ENCODE data around the gene ABLIM2. TPM values are rescaled to one million over a fixed set of nuclear protein-coding genes. Genes with fewer than 3 reads are reported as not detected.

ABLIM2 gene
- total and polyA plus RNA-seq, 2 experiments from 2014 or later: 4.9 to 5.8 TPM

GRCh38 chr4:7939377-7940108 is 219.1 kb downstream of the ABLIM2 start, which contains the start of gene AFAP1:
AFAP1 (minus strand) TSS chr4:7939861; CDS start chr4:7872078, 67,783 bp downstream.
- Histone ChIP-seq H3K27ac (peak within 1 kb of the TSS; percentile 84), H3K36me3 (no peaks in the 10 kb centered on the region), H3K27me3 (no peaks in the 10 kb centered on the region), H3K4me3 (peak within 1 kb of the TSS; percentile 97), H3K9me3 (ENCODE audit: low read depth) (no peaks in the 10 kb centered on the region), H3K4me1 (ENCODE audit: low read depth) (peaks cover 16% of the 10 kb centered on the region)
- TF ChIP-seq CTCF (IDR thresholded peaks at IDR 0.05; ENCODE audit: low read depth, low read length): no peak
- DNase-seq (ENCODE audit: low read depth in 1 of 2, low spot score in 1 of 2): peak; percentile 94 to 96

GRCh38 chr4:7938609-7939376 is 219.8 kb downstream of the ABLIM2 start:
- Histone ChIP-seq H3K4me3 (peak overlapping the region; percentile 97), H3K9me3 (ENCODE audit: low read depth) (no peaks in the 10 kb centered on the region), H3K36me3 (no peaks in the 10 kb centered on the region), H3K27me3 (no peaks in the 10 kb centered on the region), H3K4me1 (ENCODE audit: low read depth) (peaks cover 18% of the 10 kb centered on the region), H3K27ac (peak overlapping the region; percentile 84)
- peak; percentile 58 to 68 for DNase-seq (ENCODE audit: low read depth in 1 of 2, low spot score in 1 of 2)
- TF ChIP-seq CTCF (IDR thresholded peaks at IDR 0.05; ENCODE audit: low read depth, low read length): no peak

GRCh38 chr4:7938266-7938608 is 220.4 kb downstream of the ABLIM2 start:
- no peak for TF ChIP-seq CTCF (IDR thresholded peaks at IDR 0.05; ENCODE audit: low read depth, low read length)
- Histone ChIP-seq H3K4me3 (peak overlapping the region; percentile 97), H3K9me3 (ENCODE audit: low read depth) (no peaks in the 10 kb centered on the region), H3K36me3 (no peaks in the 10 kb centered on the region), H3K27me3 (no peaks in the 10 kb centered on the region), H3K27ac (no peak overlapping the region), H3K4me1 (ENCODE audit: low read depth) (peaks cover 18% of the 10 kb centered on the region)
- no peak for DNase-seq (ENCODE audit: low read depth in 1 of 2, low spot score in 1 of 2)

- H3K4me3 ChIP-seq: no peak overlapping the region
- DNase-seq (ENCODE audit: low read depth in 1 of 2, low spot score in 1 of 2): peak in 1 of 2 donors; percentile 44
- no peak for TF ChIP-seq CTCF (IDR thresholded peaks at IDR 0.05; ENCODE audit: low read depth, low read length)
- H3K36me3 ChIP-seq: no peaks in the 10 kb centered on the region
- H3K4me1 ChIP-seq (ENCODE audit: low read depth): peaks cover 18% of the 10 kb centered on the region
- H3K9me3 ChIP-seq (ENCODE audit: low read depth): no peaks in the 10 kb centered on the region
- no peak overlapping the region for H3K27ac ChIP-seq
- no peaks in the 10 kb centered on the region for H3K27me3 ChIP-seq
Measured at GRCh38 chr4:7937006-7937405, 221.6 kb downstream of the ABLIM2 start.

GRCh38 chr4:7933651-7934510 is 224.7 kb downstream of the ABLIM2 start:
- no peak for TF ChIP-seq CTCF (IDR thresholded peaks at IDR 0.05; ENCODE audit: low read depth, low read length)

More at GRCh38 chr4:7933651-7934510, 224.7 kb downstream of the ABLIM2 start:
- Histone ChIP-seq H3K27ac (peak overlapping the region; percentile 27), H3K27me3 (no peaks in the 10 kb centered on the region), H3K36me3 (no peaks in the 10 kb centered on the region), H3K4me1 (ENCODE audit: low read depth) (peaks cover 18% of the 10 kb centered on the region), H3K4me3 (no peak overlapping the region), H3K9me3 (ENCODE audit: low read depth) (no peaks in the 10 kb centered on the region)
- peak in 1 of 2 donors; percentile 56 for DNase-seq (ENCODE audit: low read depth in 1 of 2, low spot score in 1 of 2)

Data from cardiac muscle cell (in vitro differentiated cells and primary cell).